Neural cell (in vitro differentiated cells): ENCODE results near the gene RANBP3.

Source experiments
- EP300 ChIP-seq: fragments of 450-650 bp; conservative IDR thresholded peaks from 2 replicates; pipeline ENCODE4 v1.6.1; 2014; ENCODE audit warnings: antibody characterized with exemption, mild to moderate bottlenecking, moderate library complexity; ENCODE audit not compliant: poor library complexity, severe bottlenecking
- EZH2 ChIP-seq: fragments of 200-600, 300-800 bp; shearing (Covaris generic), sonication (generic); IDR thresholded peaks from 2 replicates; pipeline ENCODE4 v1.6.1; 2014; ENCODE audit warnings: antibody characterized with exemption, low read length, borderline replicate concordance, mild to moderate bottlenecking; ENCODE audit not compliant: insufficient read depth, poor library complexity, severe bottlenecking
- POLR2AphosphoS5 ChIP-seq: IDR thresholded peaks from 2 replicates; pipeline ENCODE4 v1.6.1; 2012
- TAF1 ChIP-seq: IDR thresholded peaks from 2 replicates; pipeline ENCODE4 v1.6.1; 2012; ENCODE audit warnings: low read depth
- TF ChIP-seq, protein P1 (sequence below): fragments of 450-650 bp; IDR thresholded peaks from 2 replicates; pipeline ENCODE4 v1.5.1; 2014; ENCODE audit warnings: antibody characterized with exemption, mild to moderate bottlenecking, moderate library complexity; ENCODE audit not compliant: poor library complexity, severe bottlenecking

DNA sequence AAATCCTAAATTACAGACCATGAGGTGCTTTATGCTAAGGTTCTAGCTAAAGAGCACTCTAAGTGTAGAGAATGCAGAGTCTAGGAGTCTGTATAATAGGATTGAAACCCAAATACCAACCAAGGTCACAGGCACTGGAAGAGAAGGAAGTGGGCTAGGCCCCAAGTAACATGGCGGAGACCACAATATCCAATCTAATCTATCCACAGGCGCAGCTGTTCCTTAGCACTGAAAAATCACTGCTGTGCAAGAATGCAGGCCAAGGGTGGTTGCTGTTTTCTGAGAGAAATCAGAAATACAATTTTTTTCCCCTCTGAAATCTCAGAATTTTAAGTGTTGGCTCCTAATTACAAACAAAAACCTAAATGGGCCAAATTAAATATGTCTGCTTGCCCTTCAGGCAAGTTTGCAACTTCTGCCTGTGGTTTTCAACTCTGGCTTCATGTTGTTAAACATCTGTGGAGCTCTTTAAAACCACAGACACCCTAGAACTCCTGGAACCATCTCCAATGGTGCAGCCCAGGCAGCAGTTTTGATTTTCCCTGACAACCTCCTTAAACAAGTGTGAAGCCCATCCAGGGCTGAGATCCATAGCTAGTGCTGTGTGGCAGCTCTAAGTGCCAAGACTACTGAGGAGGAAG is 6.1 kb downstream of the RANBP3 start:
- TF ChIP-seq POLR2AphosphoS5 (no peak), EZH2 (no peak), TAF1 (no peak), EP300 (no peak)
- TF ChIP-seq, protein P1, sequence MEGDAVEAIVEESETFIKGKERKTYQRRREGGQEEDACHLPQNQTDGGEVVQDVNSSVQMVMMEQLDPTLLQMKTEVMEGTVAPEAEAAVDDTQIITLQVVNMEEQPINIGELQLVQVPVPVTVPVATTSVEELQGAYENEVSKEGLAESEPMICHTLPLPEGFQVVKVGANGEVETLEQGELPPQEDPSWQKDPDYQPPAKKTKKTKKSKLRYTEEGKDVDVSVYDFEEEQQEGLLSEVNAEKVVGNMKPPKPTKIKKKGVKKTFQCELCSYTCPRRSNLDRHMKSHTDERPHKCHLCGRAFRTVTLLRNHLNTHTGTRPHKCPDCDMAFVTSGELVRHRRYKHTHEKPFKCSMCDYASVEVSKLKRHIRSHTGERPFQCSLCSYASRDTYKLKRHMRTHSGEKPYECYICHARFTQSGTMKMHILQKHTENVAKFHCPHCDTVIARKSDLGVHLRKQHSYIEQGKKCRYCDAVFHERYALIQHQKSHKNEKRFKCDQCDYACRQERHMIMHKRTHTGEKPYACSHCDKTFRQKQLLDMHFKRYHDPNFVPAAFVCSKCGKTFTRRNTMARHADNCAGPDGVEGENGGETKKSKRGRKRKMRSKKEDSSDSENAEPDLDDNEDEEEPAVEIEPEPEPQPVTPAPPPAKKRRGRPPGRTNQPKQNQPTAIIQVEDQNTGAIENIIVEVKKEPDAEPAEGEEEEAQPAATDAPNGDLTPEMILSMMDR = no peak
